ENCODE results near the gene UNC5C. TPM values are rescaled to one million over a fixed set of nuclear protein-coding genes. Genes with fewer than 3 reads are reported as not detected.

Gene UNC5C
- total RNA-seq, 3 donors from 2014 or later, result 6.2 to 20.9 (median 6.2) TPM

- Histone ChIP-seq H3K4me3 (no peak overlapping the region), H3K27me3 (no peaks in the 10 kb centered on the region), H3K27ac (no peak overlapping the region), H3K9me3 (no peaks in the 10 kb centered on the region), H3K36me3 (no peaks in the 10 kb centered on the region), H3K4me1 (no peaks in the 10 kb centered on the region)
- no peak for DNase-seq (ENCODE audit: low spot score in 2 of 2)
- intact Hi-C loops (cut with DNase I; ENCODE audit: low total_unique reads), result no loop called here
- TF ChIP-seq, protein P1, sequence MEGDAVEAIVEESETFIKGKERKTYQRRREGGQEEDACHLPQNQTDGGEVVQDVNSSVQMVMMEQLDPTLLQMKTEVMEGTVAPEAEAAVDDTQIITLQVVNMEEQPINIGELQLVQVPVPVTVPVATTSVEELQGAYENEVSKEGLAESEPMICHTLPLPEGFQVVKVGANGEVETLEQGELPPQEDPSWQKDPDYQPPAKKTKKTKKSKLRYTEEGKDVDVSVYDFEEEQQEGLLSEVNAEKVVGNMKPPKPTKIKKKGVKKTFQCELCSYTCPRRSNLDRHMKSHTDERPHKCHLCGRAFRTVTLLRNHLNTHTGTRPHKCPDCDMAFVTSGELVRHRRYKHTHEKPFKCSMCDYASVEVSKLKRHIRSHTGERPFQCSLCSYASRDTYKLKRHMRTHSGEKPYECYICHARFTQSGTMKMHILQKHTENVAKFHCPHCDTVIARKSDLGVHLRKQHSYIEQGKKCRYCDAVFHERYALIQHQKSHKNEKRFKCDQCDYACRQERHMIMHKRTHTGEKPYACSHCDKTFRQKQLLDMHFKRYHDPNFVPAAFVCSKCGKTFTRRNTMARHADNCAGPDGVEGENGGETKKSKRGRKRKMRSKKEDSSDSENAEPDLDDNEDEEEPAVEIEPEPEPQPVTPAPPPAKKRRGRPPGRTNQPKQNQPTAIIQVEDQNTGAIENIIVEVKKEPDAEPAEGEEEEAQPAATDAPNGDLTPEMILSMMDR (IDR thresholded peaks at IDR 0.05), result no peak
- no peak for TF ChIP-seq POLR2A (IDR thresholded peaks at IDR 0.05)
- TF ChIP-seq POLR2AphosphoS5 (IDR thresholded peaks at IDR 0.05), result no peak
These were observed 310.2 kb downstream of the UNC5C start for GRCh38 chr4:95238554-95238953.

GRCh38 chr4:95232358-95233156, 316.2 kb downstream of the UNC5C start:
- TF ChIP-seq, protein P1 (IDR thresholded peaks at IDR 0.05), result no peak
- TF ChIP-seq POLR2AphosphoS5 (IDR thresholded peaks at IDR 0.05), result no peak
- TF ChIP-seq POLR2A (IDR thresholded peaks at IDR 0.05), result no peak
- Histone ChIP-seq H3K27ac (no peak overlapping the region), H3K36me3 (no peaks in the 10 kb centered on the region), H3K9me3 (no peaks in the 10 kb centered on the region), H3K27me3 (no peaks in the 10 kb centered on the region), H3K4me1 (no peaks in the 10 kb centered on the region), H3K4me3 (no peak overlapping the region)
- no peak for DNase-seq (ENCODE audit: low spot score in 2 of 2)
- intact Hi-C loops (cut with DNase I; ENCODE audit: low total_unique reads), result no loop called here

DNA sequence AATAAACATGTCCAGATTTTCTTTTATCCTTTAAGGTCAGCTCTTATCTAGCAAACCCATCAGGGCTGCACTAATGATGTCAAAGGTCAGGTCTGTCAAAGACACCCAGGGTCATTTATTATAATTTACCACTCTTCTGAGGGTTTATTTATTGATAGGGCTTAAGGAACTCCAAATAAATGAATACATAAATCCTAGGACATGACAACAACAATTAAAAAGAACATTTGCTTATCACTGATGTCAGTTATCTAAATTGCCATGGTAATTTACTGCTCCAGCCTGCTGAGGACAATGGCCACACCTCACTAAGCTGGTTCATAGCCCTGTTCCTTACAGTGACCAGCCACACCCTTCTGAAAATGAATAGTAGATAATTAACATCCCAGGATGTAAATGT, 317.1 kb downstream of the UNC5C start:
- Histone ChIP-seq H3K27me3 (no peaks in the 10 kb centered on the region), H3K4me3 (no peak overlapping the region), H3K4me1 (no peaks in the 10 kb centered on the region), H3K36me3 (no peaks in the 10 kb centered on the region), H3K27ac (no peak overlapping the region), H3K9me3 (no peaks in the 10 kb centered on the region)
- no peak for DNase-seq (ENCODE audit: low spot score in 2 of 2)
- intact Hi-C loops (cut with DNase I; ENCODE audit: low total_unique reads), result no loop called here
- TF ChIP-seq, protein P1 (IDR thresholded peaks at IDR 0.05), result no peak

DNA sequence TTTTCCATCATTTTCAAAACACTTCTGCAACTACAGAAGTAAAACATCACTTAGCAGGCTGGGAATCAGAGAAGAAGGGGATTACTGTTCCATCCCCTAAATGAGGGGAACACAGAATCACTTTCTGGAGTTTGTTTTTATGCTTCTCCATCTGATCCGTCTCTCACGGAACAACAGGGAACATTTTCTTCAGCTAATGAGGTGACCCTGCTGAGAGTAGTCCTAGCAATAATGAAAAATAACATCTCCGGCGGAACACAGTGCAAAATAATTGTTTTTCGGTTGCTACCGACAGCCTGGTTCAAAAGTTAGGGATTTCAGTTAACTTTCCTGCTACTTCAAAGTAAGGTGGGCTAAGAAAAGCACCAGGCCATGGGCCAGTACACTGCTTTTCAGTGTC, 322.9 kb downstream of the UNC5C start:
- TF ChIP-seq POLR2A (IDR thresholded peaks at IDR 0.05) (no peak), POLR2AphosphoS5 (IDR thresholded peaks at IDR 0.05) (no peak)
- TF ChIP-seq, protein P1 (IDR thresholded peaks at IDR 0.05), result no peak
- Histone ChIP-seq H3K36me3 (no peaks in the 10 kb centered on the region), H3K9me3 (no peaks in the 10 kb centered on the region), H3K27me3 (no peaks in the 10 kb centered on the region), H3K27ac (no peak overlapping the region), H3K4me1 (no peaks in the 10 kb centered on the region), H3K4me3 (no peak overlapping the region)
- intact Hi-C loops (cut with DNase I; ENCODE audit: low total_unique reads), result no loop called here
- no peak for DNase-seq (ENCODE audit: low spot score in 2 of 2)

DNA sequence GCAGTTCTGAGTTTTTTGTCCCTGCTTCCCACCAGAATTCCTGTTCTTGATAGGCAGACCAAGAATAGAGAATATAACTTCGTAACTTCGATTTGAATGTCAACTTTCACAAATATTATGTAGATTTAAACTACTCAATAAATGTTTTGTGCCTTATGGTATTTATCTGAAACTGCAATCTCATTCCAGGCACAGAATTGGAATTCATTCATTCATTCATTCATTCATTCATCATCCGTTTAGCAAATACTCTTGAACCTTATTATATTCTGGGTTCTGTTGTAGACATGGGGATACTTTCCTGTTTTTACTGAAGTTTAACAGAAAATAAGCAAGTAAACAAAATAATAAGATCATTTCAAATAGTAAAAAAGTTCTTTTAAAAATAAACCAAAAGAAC, 324.4 kb downstream of the UNC5C start:
- no peaks in the 10 kb centered on the region for H3K4me1 ChIP-seq
- DNase-seq (ENCODE audit: low spot score in 2 of 2), result no peak
- no peaks in the 10 kb centered on the region for H3K27me3 ChIP-seq
- intact Hi-C loops (cut with DNase I; ENCODE audit: low total_unique reads), result no loop called here
- no peak overlapping the region for H3K27ac ChIP-seq
- no peaks in the 10 kb centered on the region for H3K36me3 ChIP-seq
- TF ChIP-seq POLR2A (IDR thresholded peaks at IDR 0.05) (no peak), POLR2AphosphoS5 (IDR thresholded peaks at IDR 0.05) (no peak)
- TF ChIP-seq, protein P1 (IDR thresholded peaks at IDR 0.05), result no peak
- H3K9me3 ChIP-seq, result no peaks in the 10 kb centered on the region
- no peak overlapping the region for H3K4me3 ChIP-seq

Data from breast epithelium (tissue), 4 donors.